ENCODE results near the gene USP24.
"Not testable (repeated sequence)": the region's sequence is repeated elsewhere in the genome, so short reads cannot be mapped to it uniquely, and the experiment has no call there.

DNA sequence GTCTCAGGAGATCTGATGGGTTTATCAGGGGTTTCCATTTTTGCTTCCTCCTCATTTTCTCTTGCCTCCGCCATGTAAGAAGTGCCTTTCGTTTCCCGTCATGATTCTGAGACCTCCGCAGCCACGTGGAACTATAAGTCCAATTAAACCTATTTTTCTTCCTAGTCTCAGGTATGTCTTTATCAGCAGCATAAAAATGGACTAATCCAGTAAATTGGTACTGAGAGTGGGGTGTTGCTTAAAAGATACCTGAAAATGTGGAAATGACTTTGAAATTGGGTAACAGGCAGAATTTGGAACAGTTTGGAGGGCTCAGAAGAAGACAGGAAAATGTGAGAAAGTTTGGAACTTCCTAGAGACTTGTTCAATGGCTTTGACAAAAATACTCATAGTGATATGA lies 184.1 kb downstream of the USP24 start:
- TF ChIP-seq, protein P1, sequence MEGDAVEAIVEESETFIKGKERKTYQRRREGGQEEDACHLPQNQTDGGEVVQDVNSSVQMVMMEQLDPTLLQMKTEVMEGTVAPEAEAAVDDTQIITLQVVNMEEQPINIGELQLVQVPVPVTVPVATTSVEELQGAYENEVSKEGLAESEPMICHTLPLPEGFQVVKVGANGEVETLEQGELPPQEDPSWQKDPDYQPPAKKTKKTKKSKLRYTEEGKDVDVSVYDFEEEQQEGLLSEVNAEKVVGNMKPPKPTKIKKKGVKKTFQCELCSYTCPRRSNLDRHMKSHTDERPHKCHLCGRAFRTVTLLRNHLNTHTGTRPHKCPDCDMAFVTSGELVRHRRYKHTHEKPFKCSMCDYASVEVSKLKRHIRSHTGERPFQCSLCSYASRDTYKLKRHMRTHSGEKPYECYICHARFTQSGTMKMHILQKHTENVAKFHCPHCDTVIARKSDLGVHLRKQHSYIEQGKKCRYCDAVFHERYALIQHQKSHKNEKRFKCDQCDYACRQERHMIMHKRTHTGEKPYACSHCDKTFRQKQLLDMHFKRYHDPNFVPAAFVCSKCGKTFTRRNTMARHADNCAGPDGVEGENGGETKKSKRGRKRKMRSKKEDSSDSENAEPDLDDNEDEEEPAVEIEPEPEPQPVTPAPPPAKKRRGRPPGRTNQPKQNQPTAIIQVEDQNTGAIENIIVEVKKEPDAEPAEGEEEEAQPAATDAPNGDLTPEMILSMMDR (conservative IDR thresholded peaks at IDR 0.05; ENCODE audit: low read length): not testable (repeated sequence)
- TF ChIP-seq EZH2phosphoT487 (IDR thresholded peaks at IDR 0.05; ENCODE audit: borderline replicate concordance): not testable (repeated sequence)
